Smooth muscle cell (in vitro differentiated cells): Measurements from ENCODE around the gene INSM1. TPM values are rescaled to one million over a fixed set of nuclear protein-coding genes. Genes with fewer than 3 reads are reported as not detected.

Source experiments
- DNase-seq: peaks from one replicate; lab custom pipeline; 2025; ENCODE audit not compliant: unreplicated experiment; lab: John Stamatoyannopoulos, UW
- H2AFZ ChIP-seq: fragments of 200-600 bp; sonication (generic); 2 replicates; pipeline ENCODE4 v1.6.0; 2016; ENCODE audit warnings: antibody characterized with exemption, low read depth, mild to moderate bottlenecking
- H3F3A ChIP-seq: fragments of 200-600 bp; sonication (generic); 2 replicates; pipeline ENCODE4 v1.6.0; 2017; ENCODE audit warnings: antibody characterized with exemption, low read depth
- H3K27ac ChIP-seq: fragments of 200-600 bp; sonication (generic); 2 replicates; pipeline ENCODE4 v1.5.1; 2016; ENCODE audit warnings: low read depth, mild to moderate bottlenecking
- H3K27me3 ChIP-seq: fragments of 200-600 bp; sonication (generic); 2 replicates; pipeline ENCODE4 v1.6.1; 2016; ENCODE audit warnings: low read depth, mild to moderate bottlenecking
- H3K36me3 ChIP-seq: fragments of 200-600 bp; sonication (generic); 2 replicates; pipeline ENCODE4 v1.5.1; 2016; ENCODE audit warnings: low read depth
- H3K4me1 ChIP-seq: fragments of 200-600 bp; sonication (generic); 2 replicates; pipeline ENCODE4 v1.5.1; 2016; ENCODE audit warnings: low read depth
- H3K4me2 ChIP-seq: fragments of 200-600 bp; sonication (generic); 2 replicates; pipeline ENCODE4 v1.6.0; 2016; ENCODE audit warnings: mild to moderate bottlenecking
- H3K4me3 ChIP-seq: fragments of 200-600 bp; sonication (generic); 2 replicates; pipeline ENCODE4 v1.5.1; 2016; ENCODE audit warnings: mild to moderate bottlenecking
- H3K79me2 ChIP-seq: fragments of 200-600 bp; sonication (generic); 2 replicates; pipeline ENCODE4 v1.6.0; 2016; ENCODE audit warnings: low read depth, mild to moderate bottlenecking
- H3K9ac ChIP-seq: fragments of 200-600 bp; sonication (generic); 2 replicates; pipeline ENCODE4 v1.6.0; 2016; ENCODE audit warnings: low read depth
- H3K9me3 ChIP-seq: fragments of 200-600 bp; sonication (generic); replicated peaks from 2 replicates; pipeline ENCODE4 v1.5.1; 2016; ENCODE audit warnings: low read depth
- H4K20me1 ChIP-seq: fragments of 200-600 bp; sonication (generic); 2 replicates; pipeline ENCODE4 v1.6.0; 2016; ENCODE audit warnings: low read depth
- WGBS: methylation state at CpG from one replicate; pipeline ENCODE4 v1.1.7; 2016; ENCODE audit warnings: low lambda C conversion rate; 5-methylcytosine and 5-hydroxymethylcytosine counted together
- polyA plus RNA-seq: library from polyadenylated mRNA; unstranded; fragments of >200 nt; fragmentation: Nextera tagmentation; extraction: Ambion mirVana; gene quantifications from 2 replicates; pipeline ENCODE4 v1.2.1, GENCODE V29; 2016
- total RNA-seq: library from RNA; depleted of rRNA; stranded (reverse); fragments of >200 nt; gene quantifications from 2 replicates; pipeline ENCODE4 v1.2.3, GENCODE V29; 2014
- TF ChIP-seq, protein P1 (sequence below): fragments of 200-600 bp; sonication (generic); IDR thresholded peaks from 2 replicates; pipeline ENCODE4 v1.5.1; 2017; ENCODE audit warnings: borderline replicate concordance, mild to moderate bottlenecking, antibody characterized with exemption; ENCODE audit not compliant: insufficient read depth, poor library complexity, severe bottlenecking

INSM1 gene
- total and polyA plus RNA-seq, 2 experiments from 2014 or later, result not detected

DNA sequence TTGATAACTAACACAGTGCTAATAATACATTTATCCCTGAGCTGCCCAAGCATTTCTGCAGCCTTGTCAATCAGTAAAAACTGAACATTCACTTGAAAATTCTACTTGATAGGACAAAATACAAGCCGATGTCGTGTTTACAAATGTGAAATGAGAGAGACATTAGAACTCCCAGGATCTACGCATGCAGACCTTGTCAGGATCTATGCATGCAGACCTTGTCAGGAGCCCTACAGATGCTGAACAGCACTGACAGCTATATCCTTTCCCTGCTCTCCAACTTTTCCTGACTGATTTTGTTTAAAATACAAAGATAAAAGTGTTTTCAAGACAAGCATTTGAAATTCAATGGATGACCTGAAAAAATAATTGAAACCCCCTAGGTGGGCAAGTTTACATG, 28.9 kb downstream of the INSM1 start:
- Histone ChIP-seq H3K27me3 (no peaks in the 10 kb centered on the region), H3K4me3 (no peak overlapping the region), H3K4me2 (no peak overlapping the region), H4K20me1 (no peaks in the 10 kb centered on the region), H3K9ac (no peak overlapping the region), H3K4me1 (peaks cover 7% of the 10 kb centered on the region), H3K9me3 (no peaks in the 10 kb centered on the region), H3F3A (no peaks in the 10 kb centered on the region), H3K36me3 (no peaks in the 10 kb centered on the region), H3K79me2 (no peaks in the 10 kb centered on the region), H3K27ac (no peak overlapping the region), H2AFZ (no peak overlapping the region)
- no peak for DNase-seq
- WGBS, result 96% methylated on average over 3 of the region's 3 CpGs
- TF ChIP-seq, protein P1, sequence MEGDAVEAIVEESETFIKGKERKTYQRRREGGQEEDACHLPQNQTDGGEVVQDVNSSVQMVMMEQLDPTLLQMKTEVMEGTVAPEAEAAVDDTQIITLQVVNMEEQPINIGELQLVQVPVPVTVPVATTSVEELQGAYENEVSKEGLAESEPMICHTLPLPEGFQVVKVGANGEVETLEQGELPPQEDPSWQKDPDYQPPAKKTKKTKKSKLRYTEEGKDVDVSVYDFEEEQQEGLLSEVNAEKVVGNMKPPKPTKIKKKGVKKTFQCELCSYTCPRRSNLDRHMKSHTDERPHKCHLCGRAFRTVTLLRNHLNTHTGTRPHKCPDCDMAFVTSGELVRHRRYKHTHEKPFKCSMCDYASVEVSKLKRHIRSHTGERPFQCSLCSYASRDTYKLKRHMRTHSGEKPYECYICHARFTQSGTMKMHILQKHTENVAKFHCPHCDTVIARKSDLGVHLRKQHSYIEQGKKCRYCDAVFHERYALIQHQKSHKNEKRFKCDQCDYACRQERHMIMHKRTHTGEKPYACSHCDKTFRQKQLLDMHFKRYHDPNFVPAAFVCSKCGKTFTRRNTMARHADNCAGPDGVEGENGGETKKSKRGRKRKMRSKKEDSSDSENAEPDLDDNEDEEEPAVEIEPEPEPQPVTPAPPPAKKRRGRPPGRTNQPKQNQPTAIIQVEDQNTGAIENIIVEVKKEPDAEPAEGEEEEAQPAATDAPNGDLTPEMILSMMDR, result no peak

DNA sequence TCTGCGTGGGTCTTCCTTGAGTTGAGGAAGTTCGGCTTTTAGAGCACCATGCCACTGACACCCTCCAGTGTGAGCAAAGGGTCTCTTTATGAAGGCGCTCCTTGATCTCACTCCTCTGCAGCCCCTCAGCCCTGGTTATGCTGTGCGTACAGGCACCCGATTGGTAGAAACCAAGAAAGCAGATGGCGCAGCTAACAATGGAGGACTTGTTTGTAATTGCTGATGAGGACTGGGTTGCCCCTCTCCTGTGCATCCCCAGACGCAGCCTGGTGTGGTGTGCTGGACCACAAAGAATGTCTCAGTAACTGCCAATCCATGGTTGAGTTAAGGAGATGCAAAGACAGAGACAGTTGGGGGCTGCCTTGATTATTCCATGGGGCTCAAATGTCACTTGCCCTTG, 30.2 kb downstream of the INSM1 start:
- no peak for DNase-seq
- H3K79me2 ChIP-seq, result no peaks in the 10 kb centered on the region
- H2AFZ ChIP-seq, result no peak overlapping the region
- TF ChIP-seq, protein P1, result no peak
- WGBS, result 99% methylated on average over 7 of the region's 7 CpGs
- peaks cover 7% of the 10 kb centered on the region for H3K4me1 ChIP-seq
- no peak overlapping the region for H3K27ac ChIP-seq
- H3K27me3 ChIP-seq, result no peaks in the 10 kb centered on the region
- no peak overlapping the region for H3K4me3 ChIP-seq
- no peak overlapping the region for H3K4me2 ChIP-seq
- no peaks in the 10 kb centered on the region for H3K36me3 ChIP-seq
- no peaks in the 10 kb centered on the region for H3F3A ChIP-seq
- no peak overlapping the region for H3K9ac ChIP-seq
- H4K20me1 ChIP-seq, result no peaks in the 10 kb centered on the region
- H3K9me3 ChIP-seq, result no peaks in the 10 kb centered on the region

DNA sequence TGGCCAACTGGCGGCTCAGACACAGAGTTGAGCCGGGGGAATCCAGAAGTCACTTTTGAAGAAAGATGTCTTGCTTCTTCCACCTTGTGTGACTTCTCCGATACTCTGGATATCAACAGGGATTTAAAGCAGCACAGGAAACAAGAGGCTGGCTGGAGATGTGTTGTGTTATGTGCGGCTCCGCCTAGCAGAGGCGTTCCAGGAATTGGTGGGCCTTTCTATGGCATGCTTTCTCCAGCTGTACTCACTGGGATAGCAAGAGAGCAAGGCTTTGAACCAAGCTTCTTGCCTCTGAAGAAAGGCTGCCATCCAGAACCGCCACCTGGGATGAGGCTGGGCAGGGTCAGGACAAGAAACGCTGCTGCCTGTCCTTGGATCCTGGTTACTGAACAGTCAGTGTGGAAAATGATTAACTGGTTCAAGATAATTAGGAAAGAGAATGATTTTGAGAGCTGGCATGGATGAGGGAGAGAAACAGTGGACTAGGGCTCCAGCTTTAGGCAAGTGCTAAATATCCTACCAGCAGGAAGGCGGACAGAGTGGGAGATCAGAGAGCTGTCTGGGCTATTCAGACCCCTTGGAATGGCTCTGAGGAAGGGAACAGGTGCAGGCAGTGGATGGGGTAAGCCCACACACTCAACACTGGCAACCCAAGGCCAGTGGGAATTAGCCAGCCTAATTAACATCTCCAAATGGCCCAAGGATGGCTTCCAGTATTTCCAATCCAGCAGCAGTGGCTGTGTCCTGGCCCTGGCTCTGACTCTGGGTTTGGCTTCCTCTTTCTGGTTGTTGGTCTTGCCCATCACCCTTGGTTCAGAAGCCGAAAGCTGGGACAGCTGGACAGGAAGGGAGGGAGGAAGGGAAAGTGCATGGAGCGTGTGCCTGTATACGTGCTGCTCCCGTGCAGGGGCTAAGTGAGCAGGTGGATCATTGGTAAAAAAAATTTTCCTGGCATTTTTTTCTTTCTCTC, 31.9 kb downstream of the INSM1 start:
- TF ChIP-seq, protein P1, result no peak
- Histone ChIP-seq H3K4me2 (no peak overlapping the region), H3F3A (no peaks in the 10 kb centered on the region)

More for the DNA sequence above, 31.9 kb downstream of the INSM1 start:
- DNase-seq, result no peak
- Histone ChIP-seq H3K27me3 (no peaks in the 10 kb centered on the region), H2AFZ (no peak overlapping the region), H3K4me1 (peaks cover 7% of the 10 kb centered on the region), H3K27ac (no peak overlapping the region), H3K9me3 (no peaks in the 10 kb centered on the region), H3K4me3 (no peak overlapping the region), H3K9ac (no peak overlapping the region), H3K36me3 (no peaks in the 10 kb centered on the region), H3K79me2 (no peaks in the 10 kb centered on the region), H4K20me1 (no peaks in the 10 kb centered on the region)
- WGBS, result 96% methylated on average over 13 of the region's 13 CpGs
